ENCODE measurements around the gene CCDC124. TPM values are rescaled to one million over a fixed set of nuclear protein-coding genes. Genes with fewer than 3 reads are reported as not detected.

Gene CCDC124, protein sequence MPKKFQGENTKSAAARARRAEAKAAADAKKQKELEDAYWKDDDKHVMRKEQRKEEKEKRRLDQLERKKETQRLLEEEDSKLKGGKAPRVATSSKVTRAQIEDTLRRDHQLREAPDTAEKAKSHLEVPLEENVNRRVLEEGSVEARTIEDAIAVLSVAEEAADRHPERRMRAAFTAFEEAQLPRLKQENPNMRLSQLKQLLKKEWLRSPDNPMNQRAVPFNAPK
- total RNA-seq: 20.7 and 31.9 TPM in 2 replicates

DNA sequence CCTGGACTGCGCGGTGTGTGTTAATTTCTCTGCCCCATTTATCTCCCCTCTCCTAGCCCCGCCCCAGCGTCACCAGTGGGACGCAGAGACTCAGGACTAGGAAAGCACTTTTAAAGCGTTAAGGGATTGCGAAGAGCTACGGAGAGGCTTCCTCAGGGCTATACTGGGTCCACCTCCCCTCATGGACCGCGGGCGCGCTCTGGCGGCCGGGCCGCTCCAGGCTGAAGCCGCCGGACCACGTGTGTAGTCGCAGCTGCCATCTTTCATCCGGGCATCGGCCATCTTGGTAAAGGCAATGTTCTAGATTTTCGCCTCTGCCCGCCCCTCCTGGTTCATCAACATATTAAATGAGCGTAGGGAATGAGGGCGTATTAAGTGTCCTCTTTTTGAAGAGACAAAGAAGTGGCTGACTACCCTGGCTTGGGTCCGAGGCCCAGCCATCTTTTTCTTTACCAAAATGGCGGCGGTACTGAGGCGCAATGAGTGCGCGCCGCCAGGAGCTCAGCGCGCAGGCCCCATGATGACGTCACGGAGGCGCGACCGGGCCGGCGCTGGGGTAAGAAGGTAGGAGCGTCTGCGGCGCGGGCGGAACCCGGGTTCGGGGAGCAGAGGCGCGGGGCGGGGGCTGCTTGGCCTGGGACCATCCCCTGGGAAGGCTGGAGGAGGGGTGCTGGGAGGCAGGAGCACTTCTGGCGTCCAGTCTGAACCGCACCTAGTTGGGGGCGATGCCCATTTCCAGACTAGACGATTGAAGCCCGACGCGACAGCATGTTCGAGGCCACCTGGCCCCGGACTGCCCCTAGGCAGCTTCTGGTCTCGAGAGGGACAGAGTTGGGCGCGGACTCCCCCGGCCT lies at the start of gene CCDC124:
Gene CCDC124 (plus strand): TSS at position 531 of the 854 bp plus-strand sequence. CDS start 3,406 bp downstream, outside the sequence.

DNA sequence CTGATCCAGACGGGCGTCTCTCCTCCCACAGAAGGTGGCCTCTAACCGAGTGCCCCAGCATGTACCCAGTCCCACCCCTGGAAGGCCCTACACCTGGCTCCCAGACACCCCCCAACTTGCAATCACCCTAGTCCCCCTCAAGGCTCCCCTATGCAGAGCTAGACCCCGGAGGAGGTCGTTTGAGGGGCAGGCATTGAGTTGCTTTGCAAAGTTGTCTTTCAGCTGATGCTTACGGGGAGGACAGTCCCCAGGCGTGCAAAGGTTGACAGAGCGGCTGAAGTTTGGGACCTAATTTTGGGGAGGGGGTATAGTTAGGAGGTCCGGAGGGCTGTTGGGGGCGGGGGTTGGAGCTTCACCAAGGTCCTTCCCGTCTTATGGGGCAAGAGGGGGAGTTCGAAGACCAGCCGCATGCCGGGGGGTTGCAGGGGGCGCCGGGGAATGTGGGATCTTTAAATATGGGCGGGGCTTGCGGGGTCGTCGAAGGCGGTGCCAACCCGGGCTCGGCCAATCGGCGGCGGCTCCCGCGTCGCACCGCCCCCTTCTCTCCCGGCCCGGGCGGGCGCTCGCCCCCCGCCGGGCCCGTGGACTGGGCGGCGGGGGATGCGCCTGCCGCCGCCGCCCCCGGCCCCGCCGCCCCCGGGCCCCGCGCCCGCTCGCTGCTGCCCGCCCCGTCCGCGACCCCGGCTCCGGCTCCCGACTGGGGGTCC lies 33.9 kb downstream of the CCDC124 start, which contains the start of gene KCNN1:
Gene KCNN1 (plus strand): TSS at position 558 of the 707 bp plus-strand sequence. CDS start 6,782 bp downstream, outside the sequence.

Other genes with a start within 250 kb of the CCDC124 start
- under 0.01 and 0.11 TPM in 2 replicates for gene UNC13A, start 244.7 kb upstream of the CCDC124 start, total RNA-seq
- gene MAP1S, start 213.5 kb upstream of the CCDC124 start, total RNA-seq: 24.2 and 35.8 TPM in 2 replicates
- 0.22 and 0.43 TPM in 2 replicates for gene FCHO1, start 181.5 kb upstream of the CCDC124 start, total RNA-seq
- 0.09 TPM in 1 of 2 replicates, not detected in the other for gene B3GNT3, start 137.9 kb upstream of the CCDC124 start, total RNA-seq
- not detected in 2 replicates for gene INSL3, start 111.5 kb upstream of the CCDC124 start, total RNA-seq
- gene JAK3, start 85.0 kb upstream of the CCDC124 start, total RNA-seq: 0.76 and 0.95 TPM in 2 replicates
- 1,480 and 1,575 TPM in 2 replicates for gene RPL18A, start 73.1 kb upstream of the CCDC124 start, total RNA-seq
- not detected in 2 replicates for gene SLC5A5, start 61.1 kb upstream of the CCDC124 start, total RNA-seq
- 0.60 TPM in 1 of 2 replicates, not detected in the other for gene KCNN1, start 34.1 kb downstream of the CCDC124 start, total RNA-seq
- 98.5 and 111 TPM in 2 replicates for gene ARRDC2, start 75.2 kb downstream of the CCDC124 start, total RNA-seq
- gene IL12RB1, start 153.9 kb downstream of the CCDC124 start, total RNA-seq: 0.26 and 0.33 TPM in 2 replicates
- gene MAST3, start 164.8 kb downstream of the CCDC124 start, total RNA-seq: 0.98 and 1.9 TPM in 2 replicates
- 2.1 and 2.5 TPM in 2 replicates for gene PIK3R2, start 220.1 kb downstream of the CCDC124 start, total RNA-seq
- gene IFI30, start 240.8 kb downstream of the CCDC124 start, total RNA-seq: 4.5 and 9.5 TPM in 2 replicates